GF-D8 (cell line): ENCODE results near the gene C6orf47.
"Not testable (repeated sequence)": the region's sequence is repeated elsewhere in the genome, so short reads cannot be mapped to it uniquely, and the experiment has no call there.

Experiments used
- DNase-seq: peaks from one replicate; lab custom pipeline; 2025; lab: John Stamatoyannopoulos, UW

The C6orf47 gene, protein sequence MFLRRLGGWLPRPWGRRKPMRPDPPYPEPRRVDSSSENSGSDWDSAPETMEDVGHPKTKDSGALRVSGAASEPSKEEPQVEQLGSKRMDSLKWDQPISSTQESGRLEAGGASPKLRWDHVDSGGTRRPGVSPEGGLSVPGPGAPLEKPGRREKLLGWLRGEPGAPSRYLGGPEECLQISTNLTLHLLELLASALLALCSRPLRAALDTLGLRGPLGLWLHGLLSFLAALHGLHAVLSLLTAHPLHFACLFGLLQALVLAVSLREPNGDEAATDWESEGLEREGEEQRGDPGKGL

DNA sequence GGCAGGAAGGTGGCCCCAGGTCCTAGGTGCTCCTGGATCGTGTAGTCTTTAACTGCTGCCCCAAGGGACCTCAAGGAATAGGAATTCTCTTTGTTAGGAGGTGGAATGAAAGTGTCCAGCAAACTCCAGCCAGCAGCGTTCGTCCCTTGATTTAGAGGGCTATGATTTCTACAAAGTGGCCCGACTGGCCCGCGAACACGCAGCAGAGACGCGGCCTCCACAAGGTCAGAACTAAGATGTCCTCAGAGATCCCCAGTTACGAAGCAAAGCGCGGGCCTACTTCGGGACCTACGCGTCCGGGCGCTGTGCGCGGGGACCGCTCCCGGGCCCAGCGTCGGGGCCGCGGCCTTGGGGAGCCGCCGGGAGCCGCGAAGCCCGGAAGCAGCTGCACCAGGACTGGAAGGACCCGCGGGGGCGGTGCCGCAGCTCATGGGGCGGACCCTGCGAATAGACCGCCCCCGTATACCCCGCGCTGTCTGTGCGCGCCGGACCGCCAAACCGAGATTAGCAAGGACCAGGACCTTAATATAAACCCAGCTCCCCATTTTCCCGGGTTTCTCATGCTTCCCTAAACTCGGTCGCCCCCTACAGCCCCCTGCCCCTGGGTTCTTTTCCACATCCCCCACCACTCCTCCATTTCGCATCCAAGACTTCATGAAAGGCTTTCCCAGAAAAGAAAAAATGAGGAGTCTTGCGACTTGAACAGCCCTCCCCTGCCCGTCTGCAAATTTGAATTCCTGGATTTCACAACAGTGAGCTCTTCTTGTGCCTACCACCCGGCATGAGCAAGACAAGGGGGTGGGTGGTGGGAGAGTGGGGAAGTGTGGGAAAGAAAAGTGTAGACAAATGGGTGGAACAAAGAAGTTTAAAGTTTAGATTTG lies at the start of gene C6orf47:
C6orf47 (minus strand) TSS at position 398 of the 881 bp plus-strand sequence. CDS start 831 bp downstream, outside the sequence.
- DNase-seq, result peak; percentile 67

DNA sequence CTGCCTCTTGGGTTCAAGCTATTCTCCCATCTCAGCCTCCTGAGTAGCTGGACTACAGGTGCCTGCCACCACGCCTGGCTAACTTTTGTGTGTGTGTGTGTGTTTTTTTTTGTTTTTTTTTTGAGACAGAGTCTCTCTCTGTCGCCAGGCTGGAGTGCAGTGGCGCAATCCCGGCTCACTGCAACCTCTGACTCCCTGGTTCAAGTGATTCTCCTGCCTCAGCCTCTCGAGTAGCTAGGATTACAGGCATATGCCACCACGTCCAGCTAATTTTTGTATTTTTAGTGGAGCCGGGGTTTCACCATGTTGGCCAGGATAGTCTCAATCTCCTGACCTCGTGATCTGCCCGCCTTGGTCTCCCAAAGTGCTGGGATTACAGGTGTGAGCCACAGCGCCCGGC lies 48.6 kb upstream of the C6orf47 start:
- DNase-seq, result not testable (repeated sequence)

DNA sequence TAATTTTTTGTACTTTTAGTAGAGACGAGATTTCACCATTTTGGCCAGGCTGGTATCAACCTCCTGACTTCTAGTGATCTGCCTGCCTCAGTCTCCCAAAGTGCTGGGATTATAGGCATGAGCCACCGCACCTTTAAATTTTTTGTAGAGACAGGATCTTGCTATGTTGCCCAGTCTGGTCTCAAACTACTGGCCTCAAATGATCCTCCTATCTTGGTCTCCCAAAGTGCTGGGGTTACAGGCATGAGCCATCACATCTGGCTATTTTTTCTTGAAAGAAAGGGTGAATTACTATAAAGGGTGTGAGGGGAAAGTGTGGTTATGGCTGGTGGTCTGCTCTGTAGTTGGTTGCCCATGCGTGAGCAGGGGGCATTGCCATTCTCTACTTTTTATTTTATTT lies 47.6 kb upstream of the C6orf47 start:
- no peak for DNase-seq

DNA sequence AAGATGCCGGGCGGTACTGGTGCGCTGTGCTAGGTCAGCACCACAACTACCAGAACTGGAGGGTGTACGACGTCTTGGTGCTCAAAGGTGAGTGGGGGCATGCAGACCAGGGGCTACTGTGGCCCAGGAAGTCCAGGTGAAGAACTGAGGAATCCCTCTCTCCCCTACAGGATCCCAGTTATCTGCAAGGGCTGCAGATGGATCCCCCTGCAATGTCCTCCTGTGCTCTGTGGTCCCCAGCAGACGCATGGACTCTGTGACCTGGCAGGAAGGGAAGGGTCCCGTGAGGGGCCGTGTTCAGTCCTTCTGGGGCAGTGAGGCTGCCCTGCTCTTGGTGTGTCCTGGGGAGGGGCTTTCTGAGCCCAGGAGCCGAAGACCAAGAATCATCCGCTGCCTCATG lies 47.1 kb upstream of the C6orf47 start:
- no peak for DNase-seq

DNA sequence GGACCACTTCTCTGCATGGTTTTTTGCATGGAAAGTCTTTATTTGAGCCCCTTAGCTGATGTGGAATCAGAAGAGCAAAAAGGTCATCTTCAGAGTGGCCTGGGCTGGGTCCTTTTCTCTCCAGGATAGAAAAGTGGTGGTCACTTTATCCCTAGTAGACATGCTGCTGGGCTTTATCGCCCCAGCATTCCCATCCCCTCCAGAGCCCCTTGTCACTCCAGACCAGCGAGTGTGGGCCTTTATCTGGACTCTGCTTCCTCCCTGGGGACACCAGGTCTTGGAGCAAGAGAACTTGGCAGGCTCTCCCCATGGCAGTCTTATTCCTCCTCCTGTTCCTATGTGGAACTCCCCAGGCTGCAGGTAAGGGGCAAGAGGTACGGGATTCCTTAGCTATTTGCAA lies 46.0 kb upstream of the C6orf47 start, which contains the start of gene LY6G6F:
LY6G6F (plus strand) TSS at position 268 of the 400 bp plus-strand sequence; CDS start at position 309, 41 bp downstream.
- DNase-seq, result no peak

DNA sequence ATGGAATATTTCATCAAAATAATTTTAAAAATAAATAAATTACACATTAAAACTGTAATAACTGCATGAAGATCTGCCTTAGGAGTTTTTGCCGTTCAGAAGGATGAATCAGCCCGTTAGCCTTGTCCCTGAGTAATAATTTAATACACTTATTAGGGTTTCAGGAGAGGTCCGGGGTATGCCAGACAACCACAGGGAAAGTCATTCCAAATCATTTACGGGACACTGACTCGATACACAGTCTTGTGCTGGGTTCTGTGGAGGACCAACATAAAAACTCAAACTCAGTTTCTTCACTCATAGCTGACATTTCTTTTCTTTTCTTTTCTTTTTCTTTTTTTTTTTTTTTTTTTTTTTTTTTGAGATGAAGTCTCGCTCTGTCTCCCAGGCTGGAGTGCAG lies 45.4 kb upstream of the C6orf47 start:
- no peak for DNase-seq

DNA sequence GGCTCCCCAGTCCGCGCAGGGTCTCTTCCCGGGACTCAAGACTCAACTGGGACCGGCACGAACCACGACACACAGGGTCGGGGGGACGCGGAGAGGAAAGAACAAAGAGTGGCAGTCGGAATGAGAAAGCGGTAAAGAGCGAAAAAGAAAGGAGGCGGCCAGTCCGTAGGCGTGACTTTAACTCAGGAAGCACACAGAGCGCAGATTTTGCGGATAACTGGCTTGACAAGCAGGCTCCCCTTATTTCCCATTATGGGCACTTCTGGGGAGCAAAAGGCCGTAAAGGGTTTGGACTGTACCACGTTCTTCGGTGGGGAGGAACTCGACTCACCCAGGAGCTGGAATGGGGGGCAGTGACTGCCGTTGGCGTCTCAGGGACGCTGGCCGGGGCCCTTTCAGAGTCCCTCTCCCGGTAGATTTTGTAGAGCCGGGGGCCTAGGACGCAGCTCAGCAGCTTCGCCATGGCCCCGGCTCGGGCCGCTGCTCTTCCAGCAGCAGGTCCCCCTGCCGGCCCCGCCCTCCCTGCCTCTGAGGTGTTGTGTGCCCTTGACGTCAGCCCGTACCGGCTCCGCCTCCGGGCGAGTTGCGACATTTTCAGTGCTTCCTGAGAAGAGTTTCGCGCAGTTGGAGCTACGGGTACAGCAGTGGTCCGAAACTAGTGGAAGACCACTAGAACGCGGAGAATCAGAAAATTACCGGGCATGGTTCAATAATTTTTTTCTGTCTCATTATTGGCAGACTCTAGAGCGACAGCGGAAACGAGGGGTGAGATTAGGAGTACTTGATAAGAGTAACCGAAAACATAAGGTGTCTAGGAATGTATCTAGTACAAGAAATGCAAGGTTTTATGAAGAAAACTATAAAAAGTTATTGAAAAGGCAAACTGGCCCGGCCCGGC lies 42.5 kb upstream of the C6orf47 start, which contains the start of gene ABHD16A:
ABHD16A (minus strand) TSS at position 506 of the 898 bp plus-strand sequence; CDS start at position 463, 43 bp downstream.
- peak; percentile 95 for DNase-seq

DNA sequence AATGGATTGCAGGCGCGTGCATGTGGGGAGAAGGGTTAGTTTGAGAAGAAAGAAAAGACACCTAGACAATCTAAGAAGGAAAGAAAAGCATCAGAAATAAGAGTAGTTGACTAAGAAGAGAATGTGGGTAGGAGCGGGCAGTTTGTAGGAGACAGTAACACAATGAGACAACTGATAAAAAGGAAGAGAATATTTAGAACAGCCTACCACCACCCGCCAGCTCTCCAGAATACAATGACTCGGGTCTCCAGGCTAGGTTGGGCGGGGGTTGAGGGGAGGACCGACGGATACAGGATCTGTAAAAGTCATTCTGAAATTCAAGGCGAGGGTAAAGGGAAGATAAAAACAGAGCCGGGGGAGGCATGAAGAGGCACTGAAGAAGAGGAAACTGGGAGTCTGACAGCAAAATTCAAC lies 41.8 kb upstream of the C6orf47 start:
- no peak for DNase-seq

DNA sequence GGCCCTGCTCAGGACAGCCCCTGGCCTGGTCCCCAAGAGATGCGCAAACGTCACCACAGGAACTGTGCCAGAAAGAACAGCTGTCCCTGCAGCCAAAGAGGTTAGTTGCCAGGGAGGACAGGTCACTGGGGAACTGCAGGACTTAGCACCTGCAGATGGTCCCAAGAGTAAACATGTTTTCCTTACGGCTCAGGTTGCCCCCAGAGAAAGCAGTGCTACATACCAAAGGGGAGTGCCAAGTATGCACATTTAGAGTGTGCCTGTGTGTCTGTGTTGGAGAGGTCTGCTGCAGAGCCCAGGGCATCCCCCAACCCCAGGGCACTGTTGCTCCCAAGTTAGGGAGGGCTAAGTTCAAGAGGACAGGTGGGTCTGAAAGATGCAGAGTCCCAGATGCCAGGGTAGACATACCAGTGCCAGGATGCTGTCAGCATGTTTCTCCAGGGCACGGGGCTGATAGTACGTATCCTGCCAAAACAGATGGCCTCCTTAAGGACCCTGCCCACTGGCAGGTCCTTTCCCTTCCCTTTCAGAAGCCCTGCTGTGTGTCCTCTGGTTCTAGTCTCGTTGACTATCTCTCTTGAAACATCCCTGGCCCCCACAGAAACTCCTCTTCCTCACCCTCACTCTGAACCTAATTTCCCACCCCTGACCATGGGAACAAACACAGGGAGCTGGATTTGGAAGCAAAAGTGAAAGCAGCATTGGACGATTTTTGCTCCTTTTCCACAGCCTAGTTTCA lies 41.3 kb upstream of the C6orf47 start:
- no peak for DNase-seq

DNA sequence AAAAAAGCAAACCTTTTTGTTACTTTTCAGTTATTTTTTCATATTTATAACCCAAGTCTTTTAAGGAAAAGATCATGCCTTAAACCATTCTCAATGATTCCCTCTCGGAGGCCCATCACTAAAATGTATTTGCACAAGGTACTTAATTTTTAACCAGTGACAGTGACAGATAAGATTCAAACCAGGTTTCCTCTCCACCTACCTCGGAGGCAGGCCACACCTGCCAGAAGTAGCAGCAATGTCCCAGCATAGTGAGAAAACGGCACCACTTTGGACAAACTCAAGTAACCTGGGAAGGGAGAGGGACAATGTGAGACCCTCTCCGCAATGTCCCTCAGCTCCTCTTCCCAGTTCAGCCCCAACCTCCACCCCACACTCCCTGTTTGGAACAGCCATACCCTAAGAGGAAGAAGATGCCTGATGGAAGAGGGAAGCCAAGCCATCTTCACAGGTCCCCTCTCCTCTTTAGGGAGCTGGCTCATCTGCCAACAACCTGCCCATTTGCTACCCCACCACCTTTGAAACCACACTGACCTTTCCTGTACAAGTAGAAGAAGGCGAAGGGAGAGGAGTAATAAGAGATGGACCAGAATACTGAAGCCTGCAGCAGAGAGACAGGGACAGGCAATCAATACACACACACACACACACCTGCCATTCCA lies 40.3 kb upstream of the C6orf47 start:
- DNase-seq, result no peak

DNA sequence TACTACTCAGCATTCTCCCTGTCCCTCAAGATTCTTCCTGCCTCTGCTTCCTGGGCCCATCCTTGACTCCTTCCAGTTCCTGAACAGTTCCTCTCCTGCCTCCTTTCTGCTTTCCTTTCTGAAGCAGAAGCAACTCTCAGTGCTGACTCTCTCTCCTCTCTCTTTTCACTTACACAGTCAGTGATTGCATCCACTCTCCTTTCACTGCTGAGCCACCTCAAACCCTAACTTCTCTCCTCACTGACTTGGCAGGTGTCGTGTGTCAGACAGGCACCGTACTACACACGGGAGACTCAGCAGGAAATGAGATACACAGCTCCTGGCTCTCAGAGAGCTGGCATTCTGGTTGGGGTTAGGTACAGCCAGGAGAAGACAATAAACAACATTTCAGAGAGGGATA lies 37.0 kb upstream of the C6orf47 start:
- no peak for DNase-seq

DNA sequence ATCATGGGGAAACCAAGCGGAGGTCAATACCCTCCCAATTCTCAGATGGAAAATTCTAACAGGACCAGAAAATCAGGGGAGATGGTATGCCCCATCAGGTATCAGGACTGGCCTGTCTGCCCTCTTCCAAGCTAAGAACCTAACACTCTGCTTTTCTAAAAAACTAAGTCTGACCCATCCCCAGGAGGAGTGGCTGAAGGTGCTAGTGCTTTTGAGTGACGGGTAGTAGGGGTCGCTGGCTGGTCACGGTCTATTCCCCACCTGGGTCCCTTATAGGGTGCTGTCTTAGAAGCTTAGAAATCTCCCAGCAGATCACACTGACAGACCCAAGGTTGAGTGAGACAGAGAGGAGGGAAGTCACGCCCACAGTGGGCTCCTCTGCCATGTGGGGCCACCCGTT lies 33.0 kb upstream of the C6orf47 start:
- no peak for DNase-seq

DNA sequence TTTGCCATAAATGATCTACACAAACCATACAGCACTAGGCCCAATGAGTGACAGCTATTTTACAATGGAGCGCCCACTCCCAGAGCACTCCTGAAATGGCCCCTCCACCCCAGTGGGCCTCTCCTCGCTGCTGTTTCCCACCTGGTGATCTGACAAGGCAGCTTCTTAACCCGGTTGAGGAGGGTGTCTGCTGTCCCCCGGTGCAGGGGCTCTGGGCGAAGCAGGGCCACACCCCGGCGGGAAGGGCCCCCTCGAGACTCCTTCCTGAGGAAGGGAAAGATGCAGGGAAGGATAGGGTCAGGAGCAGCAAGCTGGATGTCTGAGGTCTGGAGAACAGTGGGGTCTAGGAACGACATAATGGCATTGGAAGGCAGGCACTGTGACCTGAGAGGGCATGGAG lies 32.3 kb upstream of the C6orf47 start:
- no peak for DNase-seq

DNA sequence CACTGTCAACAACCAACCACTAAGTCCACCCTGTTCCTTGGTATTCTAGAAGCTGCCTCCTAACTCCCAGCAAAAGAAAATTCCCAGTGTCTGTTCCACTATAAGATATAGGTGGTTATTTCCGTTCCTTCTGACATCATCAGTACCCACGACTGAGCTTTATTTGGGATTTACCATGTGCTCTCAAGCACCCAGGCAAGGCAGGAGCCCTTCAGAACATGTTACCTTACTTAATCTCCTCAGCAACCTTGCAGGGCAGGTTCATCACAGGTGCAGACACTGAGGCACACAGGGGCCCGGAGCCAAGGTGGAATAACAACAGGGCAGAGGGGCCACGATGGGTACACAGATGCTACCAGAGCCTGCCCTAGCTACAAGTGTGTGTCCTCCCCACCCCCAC lies 31.8 kb upstream of the C6orf47 start:
- no peak for DNase-seq

DNA sequence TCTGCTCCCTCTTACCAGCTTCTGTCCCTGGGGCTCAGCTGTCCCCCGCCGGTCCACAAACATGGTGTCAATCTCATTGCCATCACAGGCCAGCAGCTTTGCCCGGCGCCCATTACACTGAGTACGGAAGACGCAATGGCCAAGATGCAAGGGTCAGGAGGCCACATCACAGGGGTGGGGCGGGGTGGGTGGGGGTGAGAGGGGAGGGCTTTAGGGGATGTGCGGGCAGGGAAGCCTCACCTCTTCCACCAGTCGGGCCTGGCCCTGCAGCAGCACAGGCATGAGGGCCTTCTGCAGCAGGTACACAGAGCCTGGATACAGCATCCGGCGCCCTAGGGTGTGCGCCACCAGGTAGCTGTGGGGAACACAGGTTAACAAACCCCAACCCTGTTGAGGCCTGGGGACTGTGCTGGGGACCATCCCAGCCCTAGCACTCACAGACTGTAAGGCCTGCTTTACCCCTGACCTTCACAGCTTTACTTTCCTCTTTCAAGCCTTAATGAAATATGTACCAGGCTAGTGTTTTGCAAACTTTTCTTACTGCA lies 31.1 kb upstream of the C6orf47 start:
- no peak for DNase-seq

DNA sequence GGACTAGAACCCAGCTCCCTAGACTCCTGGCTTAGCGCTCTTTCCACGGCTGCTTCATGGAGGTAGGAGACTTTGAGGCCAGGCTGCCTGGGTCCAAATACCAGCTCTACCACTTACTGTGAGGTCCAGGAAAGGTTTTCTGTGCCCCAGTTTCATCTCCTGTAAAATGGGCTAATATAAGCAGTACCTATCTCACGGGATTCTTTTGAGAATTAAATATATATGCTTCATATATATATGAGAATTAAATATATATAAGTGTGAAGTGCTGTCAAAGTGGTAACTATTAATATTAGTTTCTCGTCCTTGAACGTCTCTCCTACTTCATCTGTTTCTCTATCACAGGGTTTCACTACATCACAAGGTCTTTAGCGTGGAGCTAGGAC lies 30.5 kb upstream of the C6orf47 start:
- no peak for DNase-seq

DNA sequence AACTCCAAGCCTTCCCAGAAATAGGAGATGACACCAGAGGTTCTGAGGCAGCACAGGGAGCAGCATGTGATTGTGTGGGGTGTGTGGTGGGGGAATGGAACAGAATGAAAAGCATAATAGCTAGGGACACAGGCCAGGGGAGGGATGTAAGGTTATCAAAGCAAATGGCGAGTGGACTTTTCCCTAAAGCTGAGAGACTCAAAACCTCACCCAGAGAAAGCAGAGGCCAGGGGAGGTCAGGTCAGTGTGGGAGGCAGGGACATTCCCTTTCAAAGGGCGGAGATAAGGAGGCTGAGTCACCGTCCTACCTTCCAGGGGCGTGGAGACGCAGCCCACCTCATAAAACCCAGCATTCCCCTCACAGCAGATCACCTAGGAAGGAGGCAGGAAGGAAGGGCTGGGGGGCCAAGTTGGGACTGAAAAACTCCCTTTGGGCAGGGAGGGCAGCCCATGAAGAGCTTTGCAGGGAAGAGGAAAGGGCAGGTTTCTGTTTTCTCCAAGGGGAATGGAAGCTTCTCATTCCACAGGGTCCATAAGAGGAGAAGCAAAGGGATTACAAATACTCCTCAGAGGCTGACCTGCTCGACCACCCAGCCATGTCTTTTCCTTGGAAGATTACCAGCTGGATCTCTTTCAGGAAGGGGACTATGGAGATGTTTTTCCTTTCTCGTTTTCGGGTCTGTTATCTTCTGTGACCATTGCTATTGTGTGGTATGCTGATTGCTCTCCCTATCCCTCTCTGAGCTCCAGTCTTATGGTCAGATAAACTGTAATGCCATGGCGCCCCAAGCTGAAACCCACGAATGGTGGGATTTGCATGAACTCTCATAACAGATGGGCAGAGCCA lies 29.9 kb upstream of the C6orf47 start:
- DNase-seq, result no peak

DNA sequence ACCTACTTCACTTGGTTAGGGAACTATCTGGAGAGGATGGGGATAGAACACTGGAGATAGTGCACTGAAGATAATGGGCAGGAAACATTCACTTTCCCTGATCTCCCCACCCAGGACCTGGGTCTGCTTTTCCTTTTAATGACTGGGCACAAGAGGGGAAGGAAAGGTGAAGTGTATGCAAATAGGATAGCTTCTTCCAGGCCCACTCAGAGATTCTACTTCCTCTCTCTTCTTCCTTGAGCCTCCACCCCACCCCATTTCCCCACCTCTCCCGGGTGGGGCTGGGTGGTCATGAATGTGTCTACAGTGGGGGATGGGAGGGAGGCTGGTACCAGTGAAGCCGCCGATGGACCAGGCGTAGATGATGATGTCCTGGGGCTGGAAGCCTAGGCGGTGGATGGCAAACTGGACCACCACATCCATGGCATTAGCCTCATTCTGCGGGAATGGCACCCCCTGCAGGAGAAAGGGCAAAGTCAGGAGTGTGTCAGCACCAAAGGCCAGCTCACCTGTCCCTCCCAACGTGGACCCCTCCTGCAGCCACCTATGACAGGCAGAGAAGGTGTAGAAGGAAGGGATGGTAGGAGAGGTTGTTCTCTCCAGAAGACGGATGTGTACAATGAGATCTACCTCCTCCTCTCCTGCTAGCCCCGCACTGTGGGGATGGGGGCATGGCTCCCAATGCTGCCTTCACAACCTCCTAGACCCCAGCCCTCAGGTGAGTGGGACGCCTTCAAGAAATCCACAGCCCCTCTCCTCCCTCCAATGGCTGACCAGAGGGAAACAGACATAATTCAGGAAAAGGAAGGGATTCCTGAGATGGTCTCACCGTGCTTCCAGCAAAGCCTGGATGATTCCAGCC lies 28.9 kb upstream of the C6orf47 start:
- DNase-seq, result no peak
